IPS-11a (cell line): ENCODE results near the gene COBL.
"Not testable (repeated sequence)": the region's sequence is repeated elsewhere in the genome, so short reads cannot be mapped to it uniquely, and the experiment has no call there.

ENCODE experiments used
- H3K4me3 ChIP-seq: one replicate; pipeline ENCODE4 v1.5.1; 2013; ENCODE audit warnings: low read depth, low read length, control low read depth

COBL gene

DNA sequence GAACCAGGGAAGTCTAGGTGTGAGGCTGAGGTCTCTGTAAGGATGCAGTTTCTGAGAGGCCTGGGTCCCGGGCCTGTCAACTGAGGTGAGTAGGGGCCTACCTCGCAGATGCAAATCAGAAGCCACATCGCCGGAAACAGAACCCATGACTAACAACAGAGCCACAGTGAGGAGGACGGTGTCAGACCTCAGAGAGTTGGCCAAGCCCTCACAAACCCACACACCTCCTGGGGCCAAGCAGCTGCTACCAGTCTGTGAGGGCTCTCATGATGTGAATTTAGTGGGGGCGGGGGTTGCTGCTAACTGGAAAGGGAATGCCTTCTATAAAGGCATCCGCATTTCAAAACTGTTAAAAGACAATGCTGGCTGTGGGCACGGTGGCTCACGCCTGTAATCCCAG is 103.0 kb downstream of the COBL start:
- no peak overlapping the region for H3K4me3 ChIP-seq

DNA sequence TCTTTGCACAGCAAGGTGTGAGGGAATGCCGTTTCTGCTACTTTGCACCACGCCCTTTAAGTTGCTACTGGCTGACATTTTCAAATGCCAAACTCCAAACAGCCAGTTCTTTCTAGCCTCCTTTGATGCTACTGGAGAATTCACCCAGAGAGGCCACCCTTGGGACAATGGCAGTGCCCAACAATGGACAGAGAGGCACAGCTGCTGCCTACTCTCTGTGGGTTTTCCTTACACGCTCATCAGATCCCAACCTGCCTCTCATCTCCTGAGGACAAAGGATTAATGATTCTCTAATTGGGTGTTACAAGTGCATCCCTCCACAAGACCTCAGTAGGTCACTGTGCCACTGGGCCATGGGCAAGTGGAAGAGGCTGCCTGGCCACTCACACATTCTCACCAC is 105.8 kb downstream of the COBL start:
- H3K4me3 ChIP-seq: no peak overlapping the region

DNA sequence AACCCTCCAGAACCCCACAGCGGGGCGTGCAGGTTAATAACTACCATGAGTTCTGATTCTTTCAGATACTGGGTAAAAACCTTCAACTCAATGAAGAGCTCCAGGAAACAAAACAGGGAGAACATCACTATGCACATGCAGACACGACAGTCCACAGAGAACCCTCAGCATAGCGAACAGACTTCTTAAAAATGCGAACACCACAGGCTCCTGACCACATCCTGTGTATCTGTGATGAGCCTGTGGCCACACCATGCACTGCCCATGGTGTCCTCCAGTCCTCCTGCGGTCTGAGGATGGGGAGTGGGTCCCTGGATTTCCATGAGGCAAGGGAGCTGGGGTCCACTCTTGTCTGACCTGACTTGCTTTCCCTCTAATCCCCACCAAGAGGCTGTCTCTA is 107.2 kb downstream of the COBL start:
- no peak overlapping the region for H3K4me3 ChIP-seq

DNA sequence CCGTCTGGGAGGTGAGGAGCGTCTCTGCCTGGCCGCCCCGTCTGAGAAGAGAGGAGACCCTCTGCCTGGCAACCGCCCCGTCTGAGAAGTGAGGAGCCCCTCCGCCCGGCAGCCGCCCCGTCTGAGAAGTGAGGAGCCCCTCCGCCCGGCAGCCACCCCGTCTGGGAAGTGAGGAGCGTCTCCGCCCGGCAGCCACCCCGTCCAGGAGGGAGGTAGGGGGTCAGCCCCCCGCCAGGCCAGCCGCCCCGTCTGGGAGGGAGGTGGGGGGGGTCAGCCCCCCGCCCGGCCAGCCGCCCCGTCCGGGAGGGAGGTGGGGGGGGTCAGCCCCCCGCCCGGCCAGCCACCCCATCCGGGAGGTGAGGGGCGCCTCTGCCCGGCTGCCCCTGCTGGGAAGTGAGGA is 108.5 kb downstream of the COBL start:
- not testable (repeated sequence) for H3K4me3 ChIP-seq

DNA sequence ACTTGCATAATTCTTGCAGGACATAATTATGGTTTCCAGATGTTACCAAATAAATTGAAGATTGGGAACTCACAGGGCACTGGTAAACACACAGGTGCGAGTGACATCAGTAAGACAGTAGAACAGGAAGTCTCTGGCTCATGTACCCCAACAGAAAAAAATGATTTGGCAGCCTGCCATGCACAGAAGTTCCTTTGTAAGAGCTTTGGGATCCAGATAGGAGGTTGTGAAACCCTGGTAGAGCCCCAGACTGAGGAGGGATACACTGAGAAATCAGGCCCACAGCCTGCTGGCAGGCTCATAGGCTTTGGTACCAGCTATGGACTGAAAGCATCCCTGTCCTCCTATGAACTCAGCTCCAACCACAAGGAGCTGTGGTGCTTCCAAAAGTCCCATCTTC is 118.0 kb downstream of the COBL start:
- no peak overlapping the region for H3K4me3 ChIP-seq

GRCh38 chr7:51190969-51191368 is 125.6 kb downstream of the COBL start:
- no peak overlapping the region for H3K4me3 ChIP-seq

- H3K4me3 ChIP-seq: no peak overlapping the region
These were observed 126.8 kb downstream of the COBL start for GRCh38 chr7:51189777-51190176.

GRCh38 chr7:51188987-51189386 is 127.6 kb downstream of the COBL start:
- no peak overlapping the region for H3K4me3 ChIP-seq

GRCh38 chr7:51187941-51188340 is 128.7 kb downstream of the COBL start:
- no peak overlapping the region for H3K4me3 ChIP-seq

- no peak overlapping the region for H3K4me3 ChIP-seq
These were observed 130.1 kb downstream of the COBL start for GRCh38 chr7:51186531-51186930.

DNA sequence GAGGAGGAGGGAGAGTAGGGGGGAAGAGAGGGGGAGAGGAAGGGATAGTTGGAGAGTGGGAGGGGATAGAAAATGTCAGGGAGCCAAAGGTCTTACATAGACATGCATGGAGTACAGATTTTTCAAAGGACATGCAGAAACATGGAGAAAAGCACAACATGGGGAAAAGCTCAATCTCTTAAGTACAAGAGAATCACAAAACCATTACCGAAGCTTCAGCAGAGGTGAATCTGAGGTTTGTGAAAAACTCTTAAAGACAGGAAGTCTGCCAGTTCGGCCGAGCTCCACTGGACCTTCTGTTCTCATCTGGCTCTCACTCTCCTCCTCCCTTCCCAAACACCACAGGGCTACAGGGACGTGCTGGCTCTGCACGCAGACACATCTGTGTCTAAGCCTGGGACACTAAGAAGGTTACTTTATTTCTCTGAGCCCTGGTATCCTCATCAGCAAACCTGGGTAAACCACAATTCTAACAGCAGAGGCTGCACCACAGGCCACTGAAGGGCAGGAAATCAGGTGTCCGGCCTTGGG is 133.9 kb downstream of the COBL start:
- H3K4me3 ChIP-seq: no peak overlapping the region

- no peak overlapping the region for H3K4me3 ChIP-seq
These were observed 136.5 kb downstream of the COBL start for GRCh38 chr7:51180092-51180491.

- H3K4me3 ChIP-seq: no peak overlapping the region
These were observed 140.6 kb downstream of the COBL start for GRCh38 chr7:51175992-51176388.

DNA sequence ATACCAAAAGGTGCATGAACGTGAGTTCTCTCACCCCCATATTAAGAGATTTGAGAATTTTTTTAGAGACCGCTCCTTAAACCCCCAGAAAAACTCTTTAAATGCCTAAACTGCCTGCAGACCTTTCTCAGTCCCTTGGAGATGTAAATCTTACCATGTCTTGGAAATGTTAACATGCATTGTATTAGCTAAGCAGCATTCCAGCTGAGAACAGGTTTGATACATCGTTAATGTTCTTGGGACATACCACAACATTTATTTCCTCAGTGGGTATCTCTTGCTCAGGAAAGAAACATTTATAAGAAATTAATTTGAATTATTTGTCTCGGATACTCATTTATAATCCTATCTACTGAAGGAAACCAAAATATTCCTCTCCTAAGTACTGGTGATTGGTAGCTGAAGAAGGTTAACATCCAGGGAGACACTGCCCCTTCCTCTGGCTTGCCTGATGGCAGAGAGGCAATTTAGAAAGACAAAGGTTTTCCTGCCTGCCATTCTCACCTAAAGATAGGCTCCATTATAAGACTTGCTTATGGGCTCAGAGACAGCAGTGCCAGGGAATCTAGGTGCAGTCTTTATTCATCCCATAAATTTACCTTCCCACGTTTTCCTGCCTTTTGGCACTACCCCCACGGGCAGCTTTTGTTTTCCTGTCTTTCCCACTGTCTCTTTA is 141.2 kb downstream of the COBL start:
- no peak overlapping the region for H3K4me3 ChIP-seq

GRCh38 chr7:51165337-51165736 is 151.3 kb downstream of the COBL start:
- no peak overlapping the region for H3K4me3 ChIP-seq

DNA sequence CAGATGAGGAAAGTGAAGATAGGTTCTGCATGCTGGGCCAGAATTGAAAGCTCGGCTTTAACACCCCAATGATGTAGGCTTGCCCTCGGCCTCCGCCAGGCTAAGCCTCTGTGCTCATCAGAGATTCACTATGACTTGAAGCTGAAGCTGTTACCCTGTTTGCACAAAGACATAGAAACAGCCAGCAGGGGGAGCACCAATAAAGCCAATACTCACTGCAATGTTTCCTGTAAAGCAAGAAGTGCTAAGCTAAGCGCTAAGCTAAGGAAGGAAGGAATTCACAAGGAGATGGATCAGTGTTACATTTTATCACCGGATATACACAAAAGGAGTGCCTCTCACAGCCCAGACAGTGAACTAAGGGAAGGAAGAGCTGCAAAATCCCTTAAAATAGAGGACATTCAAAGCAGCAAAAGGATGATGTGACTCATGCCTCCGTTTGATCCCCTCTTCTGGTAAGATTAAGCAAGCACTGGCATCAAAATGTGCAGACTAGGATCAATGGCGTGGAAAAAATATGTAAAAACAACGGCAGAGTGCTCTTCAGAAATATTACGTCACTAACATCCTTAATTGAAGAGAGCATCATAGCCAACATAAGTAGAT is 153.8 kb downstream of the COBL start:
- no peak overlapping the region for H3K4me3 ChIP-seq

- no peak overlapping the region for H3K4me3 ChIP-seq
These were observed 154.7 kb downstream of the COBL start for GRCh38 chr7:51161937-51162336.

DNA sequence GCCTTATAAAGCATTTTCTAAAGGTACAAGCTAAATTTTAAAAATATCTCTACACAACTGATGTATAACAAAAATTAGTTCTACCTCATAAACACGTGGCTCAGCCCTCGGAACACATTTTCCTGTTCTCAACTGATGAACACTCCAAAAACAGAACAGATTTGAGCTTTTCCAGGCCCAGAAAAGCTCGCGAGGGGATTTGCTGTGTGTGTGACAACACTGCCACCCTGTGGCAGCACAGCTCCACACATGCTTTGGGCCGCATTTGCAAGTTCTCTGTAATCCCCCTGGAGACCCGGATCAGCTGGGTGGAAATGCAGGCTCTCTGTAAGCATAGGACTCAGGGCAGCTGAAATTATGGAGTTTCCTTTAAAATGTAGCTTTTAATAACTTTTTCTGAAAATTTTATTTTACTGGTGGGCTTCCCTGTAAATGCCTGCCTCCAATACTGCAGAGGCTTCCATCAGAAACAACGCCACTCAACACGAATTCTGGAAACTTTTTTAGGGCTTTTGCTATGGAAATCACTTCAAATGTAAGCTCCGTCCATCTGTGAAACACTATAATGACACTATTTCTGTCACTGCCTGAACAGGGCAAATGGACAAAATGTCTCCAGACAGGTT is 155.5 kb downstream of the COBL start:
- H3K4me3 ChIP-seq: no peak overlapping the region

GRCh38 chr7:51160411-51160810 is 156.2 kb downstream of the COBL start:
- H3K4me3 ChIP-seq: no peak overlapping the region

- no peak overlapping the region for H3K4me3 ChIP-seq
These were observed 157.7 kb downstream of the COBL start for GRCh38 chr7:51158742-51159445.

- H3K4me3 ChIP-seq: no peak overlapping the region
These were observed 158.4 kb downstream of the COBL start for GRCh38 chr7:51158211-51158610.

GRCh38 chr7:51154201-51154600 is 162.4 kb downstream of the COBL start:
- no peak overlapping the region for H3K4me3 ChIP-seq
